UCSD-AML1 (cell line): Measurements from ENCODE around the gene TMOD2.

Experiments used
- DNase-seq: peaks from one replicate; lab custom pipeline; 2025; ENCODE audit not compliant: unreplicated experiment; lab: John Stamatoyannopoulos, UW

Gene TMOD2

GRCh38 chr15:51735228-51736010 lies 16.0 kb upstream of the TMOD2 start:
- DNase-seq = no peak

- DNase-seq = no peak
Observed at GRCh38 chr15:51736069-51736468, 15.3 kb upstream of the TMOD2 start.

- DNase-seq = peak; percentile 65
Observed at GRCh38 chr15:51736751-51737521, 14.5 kb upstream of the TMOD2 start.

- DNase-seq = peak; percentile 76
Observed at GRCh38 chr15:51737522-51738305, 13.7 kb upstream of the TMOD2 start, which contains the start of gene LYSMD2. LYSMD2 (minus strand) TSS chr15:51737655; CDS start chr15:51737622, 33 bp downstream.

- DNase-seq = no peak
Observed at GRCh38 chr15:51738553-51738952, 12.8 kb upstream of the TMOD2 start.

GRCh38 chr15:51739061-51739712 lies 12.2 kb upstream of the TMOD2 start:
- DNase-seq = no peak

- DNase-seq = no peak
Observed at GRCh38 chr15:51749307-51749706, 2.1 kb upstream of the TMOD2 start.

- no peak for DNase-seq
Observed at GRCh38 chr15:51750186-51750585, 1.2 kb upstream of the TMOD2 start.

- DNase-seq = peak; percentile 28
Observed at GRCh38 chr15:51751697-51752683, 593 bp downstream of the TMOD2 start.

- no peak for DNase-seq
Observed at GRCh38 chr15:51752888-51753287, 1.5 kb downstream of the TMOD2 start.

GRCh38 chr15:51754267-51754666 lies 2.9 kb downstream of the TMOD2 start:
- DNase-seq = no peak

- no peak for DNase-seq
Observed at GRCh38 chr15:51755790-51756189, 4.4 kb downstream of the TMOD2 start.

GRCh38 chr15:51756482-51756881 lies 5.1 kb downstream of the TMOD2 start:
- no peak for DNase-seq

- DNase-seq = no peak
Observed at GRCh38 chr15:51757450-51757849, 6.1 kb downstream of the TMOD2 start.

- no peak for DNase-seq
Observed at GRCh38 chr15:51758645-51759044, 7.2 kb downstream of the TMOD2 start.

- DNase-seq = no peak
Observed at GRCh38 chr15:51759557-51760070, 8.2 kb downstream of the TMOD2 start.

GRCh38 chr15:51760805-51761204 lies 9.4 kb downstream of the TMOD2 start:
- DNase-seq = no peak

GRCh38 chr15:51765751-51766150 lies 14.4 kb downstream of the TMOD2 start:
- no peak for DNase-seq

GRCh38 chr15:51766341-51766740 lies 14.9 kb downstream of the TMOD2 start:
- DNase-seq = no peak

- peak; percentile 26 for DNase-seq
Observed at GRCh38 chr15:51768018-51768417, 16.6 kb downstream of the TMOD2 start.
